WI38 (cell line): ENCODE data around the gene EHD4.

ENCODE experiments used
- H3K4me3 ChIP-seq: 2 replicates; pipeline ENCODE4 v1.5.1; 2011; ENCODE audit warnings: low read depth, mild to moderate bottlenecking, control low read depth, low read length
- CTCF ChIP-seq: IDR thresholded peaks from 2 replicates; pipeline ENCODE4 v1.5.1; 2012; ENCODE audit warnings: low read depth, mild to moderate bottlenecking, control low read depth, low read length

Gene EHD4

GRCh38 chr15:41978534-41978933, 6.2 kb upstream of the EHD4 start:
- no peak for TF ChIP-seq CTCF
- H3K4me3 ChIP-seq = no peak overlapping the region

- no peak overlapping the region for H3K4me3 ChIP-seq
- no peak for TF ChIP-seq CTCF
Measured at GRCh38 chr15:41977757-41978383, 5.5 kb upstream of the EHD4 start.

GRCh38 chr15:41975669-41976068, 3.3 kb upstream of the EHD4 start:
- no peak for TF ChIP-seq CTCF
- H3K4me3 ChIP-seq = no peak overlapping the region

GRCh38 chr15:41974041-41974440, 1.7 kb upstream of the EHD4 start:
- no peak for TF ChIP-seq CTCF
- no peak overlapping the region for H3K4me3 ChIP-seq

GRCh38 chr15:41971895-41972252, 483 bp downstream of the EHD4 start:
- TF ChIP-seq CTCF = no peak
- H3K4me3 ChIP-seq = peak overlapping the region; percentile 94

- no peak for TF ChIP-seq CTCF
Measured at GRCh38 chr15:41971089-41971894, 1.1 kb downstream of the EHD4 start.

GRCh38 chr15:41970456-41970855, 1.9 kb downstream of the EHD4 start:
- H3K4me3 ChIP-seq = no peak overlapping the region
- no peak for TF ChIP-seq CTCF

More at GRCh38 chr15:41971089-41971894, 1.1 kb downstream of the EHD4 start:
- H3K4me3 ChIP-seq = peak overlapping the region; percentile 94
